Ovary (tissue), 3 donors: ENCODE data around the gene PBX1.

Experiments
- POLR2A ChIP-seq: fragments of 450-650 bp; IDR thresholded peaks from one replicate; pipeline ENCODE4 v1.6.1; 2017; ENCODE audit warnings: antibody characterized with exemption, mild to moderate bottlenecking, moderate library complexity
- TF ChIP-seq, protein P1 (sequence below), 3 donors: fragments of 450-650 bp in 2 of 3; fragments of 200-600 bp in 1 of 3; IDR thresholded peaks; one replicate each; pipeline versions ENCODE4 v1.5.1 to v1.8.0; 2016 to 2022; ENCODE audit warnings: antibody characterized with exemption in 3 of 3, mild to moderate bottlenecking in 1 of 3
- donor health status: DM: no; HTN: no; CAD: no.

DNA sequence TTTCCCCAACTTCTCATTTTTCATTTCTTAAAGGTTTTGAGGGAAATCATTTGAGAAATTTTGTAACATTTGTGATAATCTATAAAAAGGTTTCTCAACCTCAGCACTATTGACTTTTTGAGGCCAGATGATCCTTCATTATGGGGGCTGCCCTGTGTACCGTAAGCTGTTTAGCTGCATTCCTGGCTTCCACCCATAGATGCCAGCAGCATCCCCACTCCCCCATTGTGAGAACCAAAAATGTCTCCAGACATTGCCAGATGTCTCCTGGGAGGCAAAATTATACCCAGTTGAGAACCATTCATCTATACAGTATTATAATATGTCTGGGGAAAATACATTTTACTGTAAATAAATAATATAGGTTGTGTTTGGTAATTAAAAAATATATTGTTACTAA, 146.0 kb downstream of the PBX1 start:
- TF ChIP-seq, protein P1, sequence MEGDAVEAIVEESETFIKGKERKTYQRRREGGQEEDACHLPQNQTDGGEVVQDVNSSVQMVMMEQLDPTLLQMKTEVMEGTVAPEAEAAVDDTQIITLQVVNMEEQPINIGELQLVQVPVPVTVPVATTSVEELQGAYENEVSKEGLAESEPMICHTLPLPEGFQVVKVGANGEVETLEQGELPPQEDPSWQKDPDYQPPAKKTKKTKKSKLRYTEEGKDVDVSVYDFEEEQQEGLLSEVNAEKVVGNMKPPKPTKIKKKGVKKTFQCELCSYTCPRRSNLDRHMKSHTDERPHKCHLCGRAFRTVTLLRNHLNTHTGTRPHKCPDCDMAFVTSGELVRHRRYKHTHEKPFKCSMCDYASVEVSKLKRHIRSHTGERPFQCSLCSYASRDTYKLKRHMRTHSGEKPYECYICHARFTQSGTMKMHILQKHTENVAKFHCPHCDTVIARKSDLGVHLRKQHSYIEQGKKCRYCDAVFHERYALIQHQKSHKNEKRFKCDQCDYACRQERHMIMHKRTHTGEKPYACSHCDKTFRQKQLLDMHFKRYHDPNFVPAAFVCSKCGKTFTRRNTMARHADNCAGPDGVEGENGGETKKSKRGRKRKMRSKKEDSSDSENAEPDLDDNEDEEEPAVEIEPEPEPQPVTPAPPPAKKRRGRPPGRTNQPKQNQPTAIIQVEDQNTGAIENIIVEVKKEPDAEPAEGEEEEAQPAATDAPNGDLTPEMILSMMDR (IDR thresholded peaks at IDR 0.05), result no peak
- TF ChIP-seq POLR2A, result no peak
